Thyroid gland (tissue), 4 donors: ENCODE measurements around the gene NFIA. TPM values are rescaled to one million over a fixed set of nuclear protein-coding genes. Genes with fewer than 3 reads are reported as not detected.
"Not testable (repeated sequence)": the region's sequence is repeated elsewhere in the genome, so short reads cannot be mapped to it uniquely, and the experiment has no call there.

Experiments used
- DNase-seq, 2 donors: peaks; one replicate each; pipeline ENCODE4 v3.0.0-alpha.2; 2019
- H3K27ac ChIP-seq, 3 donors: fragments of 200-600 bp; sonication (generic); 1 replicate in 2 of 3; 2 replicates in 1 of 3; pipeline ENCODE4 v1.5.1; 2016 to 2019; ENCODE audit warnings: mild to moderate bottlenecking in 1 of 3, moderate library complexity in 1 of 3
- H3K27me3 ChIP-seq: fragments of 200-600 bp; sonication (generic); one replicate; pipeline ENCODE4 v1.5.1; 2019
- H3K36me3 ChIP-seq, 2 donors: fragments of 200-600 bp; sonication (generic); one replicate each; pipeline ENCODE4 v1.5.1; 2016 to 2019
- H3K4me1 ChIP-seq, 2 donors: fragments of 200-600 bp; sonication (generic); one replicate each; pipeline ENCODE4 v1.5.1; 2017 to 2019
- H3K4me3 ChIP-seq, 3 donors: fragments of 200-600 bp; sonication (generic); replicated peaks in 1 of 3; 1 replicate in 2 of 3; 2 replicates in 1 of 3; pipeline ENCODE4 v1.5.1; 2016; ENCODE audit warnings: mild to moderate bottlenecking in 1 of 3
- H3K9me3 ChIP-seq: fragments of 200-600 bp; sonication (generic); one replicate; pipeline ENCODE4 v1.5.1; 2017
- POLR2A ChIP-seq, 2 donors: fragments of 450-650 bp; IDR thresholded peaks; one replicate each; pipeline ENCODE4 v1.6.1; 2017; ENCODE audit warnings: antibody characterized with exemption in 2 of 2, mild to moderate bottlenecking in 2 of 2, moderate library complexity in 1 of 2
- WGBS, 2 donors: methylation state at CpG; one replicate each; pipeline ENCODE4 v1.1.5; 2017; 5-methylcytosine and 5-hydroxymethylcytosine counted together
- intact Hi-C: fragments of 100-400 bp; cut with DNase I; formaldehyde crosslinking; loops from one replicate; pipeline ENCODE4 v1.15.1; 2023
- total RNA-seq, 4 donors: library from RNA; depleted of rRNA; stranded (reverse); fragments of >200 nt; gene quantifications; one replicate each; pipeline ENCODE4 v1.2.3, GENCODE V29; 2016
- TF ChIP-seq, protein P1 (sequence below), 6 experiments: fragments of 200-600 bp in 3 of 6; fragments of 450-650 bp in 3 of 6; sonication (generic) in 3 of 6; IDR thresholded peaks; one replicate each; pipeline ENCODE4 v1.5.1; 2016 to 2019; ENCODE audit warnings: antibody characterized with exemption in 6 of 6, mild to moderate bottlenecking in 2 of 6, inconsistent platforms in 1 of 6, moderate library complexity in 1 of 6

The NFIA gene
- total RNA-seq, 4 donors from 2014 or later: 105 to 149 (median 118) TPM

- H3K9me3 ChIP-seq: no peaks in the 10 kb centered on the region
- peaks cover 20% of the 10 kb centered on the region in 2 donors for H3K4me1 ChIP-seq
- no peak overlapping the region for H3K4me3 ChIP-seq
- H3K36me3 ChIP-seq: peaks cover 0 to 2% of the 10 kb centered on the region in 2 donors
- TF ChIP-seq, protein P1, sequence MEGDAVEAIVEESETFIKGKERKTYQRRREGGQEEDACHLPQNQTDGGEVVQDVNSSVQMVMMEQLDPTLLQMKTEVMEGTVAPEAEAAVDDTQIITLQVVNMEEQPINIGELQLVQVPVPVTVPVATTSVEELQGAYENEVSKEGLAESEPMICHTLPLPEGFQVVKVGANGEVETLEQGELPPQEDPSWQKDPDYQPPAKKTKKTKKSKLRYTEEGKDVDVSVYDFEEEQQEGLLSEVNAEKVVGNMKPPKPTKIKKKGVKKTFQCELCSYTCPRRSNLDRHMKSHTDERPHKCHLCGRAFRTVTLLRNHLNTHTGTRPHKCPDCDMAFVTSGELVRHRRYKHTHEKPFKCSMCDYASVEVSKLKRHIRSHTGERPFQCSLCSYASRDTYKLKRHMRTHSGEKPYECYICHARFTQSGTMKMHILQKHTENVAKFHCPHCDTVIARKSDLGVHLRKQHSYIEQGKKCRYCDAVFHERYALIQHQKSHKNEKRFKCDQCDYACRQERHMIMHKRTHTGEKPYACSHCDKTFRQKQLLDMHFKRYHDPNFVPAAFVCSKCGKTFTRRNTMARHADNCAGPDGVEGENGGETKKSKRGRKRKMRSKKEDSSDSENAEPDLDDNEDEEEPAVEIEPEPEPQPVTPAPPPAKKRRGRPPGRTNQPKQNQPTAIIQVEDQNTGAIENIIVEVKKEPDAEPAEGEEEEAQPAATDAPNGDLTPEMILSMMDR (IDR thresholded peaks at IDR 0.05): no peak
- no peak for TF ChIP-seq POLR2A (IDR thresholded peaks at IDR 0.05)
- intact Hi-C loops: no loop called here
- DNase-seq: peak; percentile 49 to 58
- peak overlapping the region in 1 of 3 donors; percentile 11 for H3K27ac ChIP-seq
- WGBS, 2 donors: 51 to 61% methylated on average over 12 of the region's 12 CpGs
- no peaks in the 10 kb centered on the region for H3K27me3 ChIP-seq
These were observed 377.0 kb downstream of the NFIA start for GRCh38 chr1:61459345-61459744.

GRCh38 chr1:61460191-61460590 is 377.8 kb downstream of the NFIA start:
- H3K36me3 ChIP-seq: peaks cover 0 to 2% of the 10 kb centered on the region in 2 donors
- WGBS, 2 donors: 96% methylated on average over 6 of the region's 6 CpGs
- TF ChIP-seq, protein P1 (IDR thresholded peaks at IDR 0.05): no peak
- no peak for TF ChIP-seq POLR2A (IDR thresholded peaks at IDR 0.05)
- DNase-seq: no peak
- H3K27me3 ChIP-seq: no peaks in the 10 kb centered on the region
- H3K4me1 ChIP-seq: peaks cover 20% of the 10 kb centered on the region in 2 donors
- H3K27ac ChIP-seq: no peak overlapping the region
- intact Hi-C loops: no loop called here
- no peaks in the 10 kb centered on the region for H3K9me3 ChIP-seq
- no peak overlapping the region for H3K4me3 ChIP-seq

DNA sequence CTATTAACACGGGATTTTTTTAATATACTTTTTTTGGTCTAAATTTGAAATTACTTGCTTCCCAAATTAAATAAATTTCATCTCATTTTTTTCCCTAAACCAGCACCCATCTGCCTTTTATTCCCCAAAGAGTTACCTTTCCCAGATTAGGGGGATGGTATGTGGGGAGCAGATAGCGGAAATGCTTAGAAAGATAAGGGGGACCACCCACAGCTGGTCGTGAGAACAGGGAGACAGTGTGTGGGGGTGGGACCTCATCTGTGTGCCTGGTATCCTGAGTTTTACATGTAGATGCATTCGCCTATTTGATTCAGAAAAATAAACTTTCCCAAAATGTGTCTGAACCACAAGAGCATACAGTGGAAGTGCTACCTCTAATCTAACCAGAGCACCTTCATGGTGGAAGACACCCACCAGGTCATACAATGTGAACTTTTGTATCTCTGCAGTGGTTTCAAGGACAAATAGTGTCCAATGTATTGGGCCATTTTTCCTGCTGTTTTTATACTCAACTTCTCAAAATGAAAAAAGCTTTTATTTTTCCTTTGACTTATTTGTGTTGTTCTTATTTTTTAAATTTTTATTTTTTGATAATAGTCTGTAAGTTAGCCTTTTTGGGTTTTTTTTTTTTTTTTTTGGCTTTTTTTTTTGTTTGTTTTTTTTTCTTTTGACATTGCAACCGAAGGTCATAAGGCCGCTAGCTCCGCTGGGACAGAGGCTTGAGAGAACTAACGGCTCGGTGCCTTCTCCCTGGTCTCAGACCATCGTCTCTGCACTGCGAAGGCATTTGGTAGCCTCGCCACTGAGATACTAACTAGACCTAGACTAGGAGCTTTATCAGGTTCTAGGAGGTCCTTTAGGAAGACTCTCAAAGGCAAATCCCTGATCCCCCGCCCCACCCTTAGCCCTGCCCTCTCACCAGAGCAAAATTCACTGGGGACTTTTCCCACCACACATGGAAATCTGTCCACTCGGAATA is 379.3 kb downstream of the NFIA start:
- peaks cover 20% of the 10 kb centered on the region in 2 donors for H3K4me1 ChIP-seq
- no peaks in the 10 kb centered on the region for H3K9me3 ChIP-seq
- no peak overlapping the region for H3K4me3 ChIP-seq
- TF ChIP-seq, protein P1 (IDR thresholded peaks at IDR 0.05): no peak
- no peak for TF ChIP-seq POLR2A (IDR thresholded peaks at IDR 0.05)
- peaks cover 0 to 2% of the 10 kb centered on the region in 2 donors for H3K36me3 ChIP-seq
- intact Hi-C loops: no loop called here
- DNase-seq: no peak
- no peak overlapping the region for H3K27ac ChIP-seq
- no peaks in the 10 kb centered on the region for H3K27me3 ChIP-seq
- 87 to 89% methylated on average over 14 of the region's 14 CpGs for whole genome bisulfite sequencing, 2 donors

GRCh38 chr1:61462628-61463027 is 380.3 kb downstream of the NFIA start:
- H3K9me3 ChIP-seq: no peaks in the 10 kb centered on the region
- H3K27ac ChIP-seq: no peak overlapping the region
- peaks cover 0 to 2% of the 10 kb centered on the region in 2 donors for H3K36me3 ChIP-seq
- intact Hi-C loops: no loop called here
- 89 to 100% methylated on average over 1 of the region's 1 CpG for whole genome bisulfite sequencing, 2 donors
- no peak overlapping the region for H3K4me3 ChIP-seq
- peaks cover 14 to 20% of the 10 kb centered on the region in 2 donors for H3K4me1 ChIP-seq
- no peak for DNase-seq
- TF ChIP-seq POLR2A (IDR thresholded peaks at IDR 0.05): no peak
- TF ChIP-seq, protein P1 (IDR thresholded peaks at IDR 0.05): no peak
- H3K27me3 ChIP-seq: no peaks in the 10 kb centered on the region

- Histone ChIP-seq H3K27me3 (no peaks in the 10 kb centered on the region), H3K27ac (no peak overlapping the region), H3K4me1 (peaks cover 12 to 14% of the 10 kb centered on the region in 2 donors), H3K4me3 (no peak overlapping the region), H3K9me3 (no peaks in the 10 kb centered on the region), H3K36me3 (peaks cover 0 to 2% of the 10 kb centered on the region in 2 donors)
- WGBS, 2 donors: 87 to 93% methylated on average over 4 of the region's 4 CpGs
- DNase-seq: no peak
- TF ChIP-seq POLR2A (IDR thresholded peaks at IDR 0.05): no peak
- intact Hi-C loops: no loop called here
These were observed 380.9 kb downstream of the NFIA start for GRCh38 chr1:61463220-61463619.

- intact Hi-C loops, H3K4me3 ChIP-seq, H3K36me3 ChIP-seq, H3K9me3 ChIP-seq, H3K27ac ChIP-seq, H3K4me1 ChIP-seq, H3K27me3 ChIP-seq, DNase-seq: not testable (repeated sequence)
- 94 to 99% methylated on average over 5 of the region's 5 CpGs for WGBS, 2 donors
These were observed 385.5 kb downstream of the NFIA start for GRCh38 chr1:61467836-61468235.
